A549 (cell line): Measurements from ENCODE around the gene NAV3. TPM values are rescaled to one million over a fixed set of nuclear protein-coding genes. Genes with fewer than 3 reads are reported as not detected.

Experiments
- ATAC-seq, 2 experiments: fragments of 200-7000 bp in 1 of 2; fragments of >200 bp in 1 of 2; cut with Nextera tagmentation in 1 of 2; cut with Tn5 transposase in 1 of 2; 3 replicates each; pipeline versions ENCODE4 v1.8.0 to v1.9.1; 2018 to 2020; ENCODE audit warnings: mild to moderate bottlenecking in 1 of 2, moderate library complexity in 1 of 2
- CTCF ChIA-PET: fragments of 300-600 bp; sonication (Branson Sonifier 250); formaldehyde crosslinking; extraction: SDS; loops from one replicate; lab custom pipeline; 2021; ENCODE audit warnings: antibody characterized with exemption, inconsistent platforms; lab: Yijun Ruan, JAX
- POLR2A ChIA-PET: fragments of 350-600 bp; formaldehyde crosslinking; extraction: SDS; loops from one replicate; lab custom pipeline; 2021; ENCODE audit warnings: antibody characterized with exemption, inconsistent platforms; lab: Yijun Ruan, JAX
- DNase-seq, 2 experiments: peaks; one replicate each; pipeline versions ENCODE4 v3.0.0 to v3.0.0-alpha.2; 2011 to 2016; ENCODE audit warnings: low read depth in 1 of 2, low spot score in 1 of 2
- FAIRE-seq: peaks from 2 replicates; lab custom pipeline; 2011; peaks lifted over from hg19 to GRCh38; lab: Jason Lieb, UNC
- H3K27ac ChIP-seq, 2 experiments: fragments of >200 bp; sonication (Bioruptor Twin); formaldehyde crosslinking; 3 replicates each; pipeline ENCODE4 v1.5.1; 2016 to 2017
- H3K4me1 ChIP-seq: fragments of >200 bp; sonication (Bioruptor Twin); formaldehyde crosslinking; 3 replicates; pipeline ENCODE4 v1.6.1; 2016
- H3K4me2 ChIP-seq: fragments of >200 bp; sonication (Bioruptor Twin); formaldehyde crosslinking; 3 replicates; pipeline ENCODE4 v1.6.1; 2016
- H3K4me3 ChIP-seq: fragments of >200 bp; sonication (Bioruptor Twin); formaldehyde crosslinking; 3 replicates; pipeline ENCODE4 v1.5.1; 2016
- H3K9me3 ChIP-seq: fragments of >200 bp; sonication (Bioruptor Twin); formaldehyde crosslinking; 3 replicates; pipeline ENCODE4 v1.6.1; 2016
- BHLHE40 ChIP-seq: IDR thresholded peaks from 2 replicates; pipeline ENCODE4 v1.6.1; 2012; ENCODE audit warnings: low read depth, low read length, inconsistent platforms
- CBX8 ChIP-seq: fragments of 200-600 bp; sonication (generic); IDR thresholded peaks from 2 replicates; pipeline ENCODE4 v1.6.1; 2016
- CEBPB ChIP-seq, 2 experiments: fragments of >200 bp in 1 of 2; sonication (Bioruptor Twin) in 1 of 2; formaldehyde crosslinking in 1 of 2; IDR thresholded peaks; 2 replicates each; pipeline ENCODE4 v1.6.1; 2012 to 2016
- CHD4 ChIP-seq: fragments of 200-600 bp; sonication (generic); IDR thresholded peaks from 2 replicates; pipeline ENCODE4 v1.6.1; 2016; ENCODE audit warnings: antibody characterized with exemption, mild to moderate bottlenecking, borderline replicate concordance
- EHMT2 ChIP-seq: fragments of 200-600 bp; sonication (generic); IDR thresholded peaks from 2 replicates; pipeline ENCODE4 v1.6.1; 2016; ENCODE audit warnings: antibody characterized with exemption, low read depth, mild to moderate bottlenecking, moderate library complexity
- ELK1 ChIP-seq: fragments of 150-350 bp; IDR thresholded peaks from 2 replicates; pipeline ENCODE4 v1.6.1; 2014; ENCODE audit warnings: low read depth, mild to moderate bottlenecking, low read length
- FOSB ChIP-seq: fragments of 250-450 bp; sonication (Bioruptor Pico); IDR thresholded peaks from 2 replicates; pipeline ENCODE4 v1.5.0; 2020; ENCODE audit warnings: mild to moderate bottlenecking, moderate library complexity
- FOSL2 ChIP-seq, 2 experiments: fragments of 450-650 bp in 1 of 2; fragments of >200 bp in 1 of 2; sonication (Bioruptor Twin) in 1 of 2; formaldehyde crosslinking; IDR thresholded peaks; 2 replicates each; pipeline versions ENCODE4 v1.5.0 to v1.6.1; 2016 to 2020; ENCODE audit warnings: mild to moderate bottlenecking in 1 of 2, moderate library complexity in 1 of 2
- HDAC2 ChIP-seq: fragments of 200-600 bp; sonication (generic); IDR thresholded peaks from 2 replicates; pipeline ENCODE4 v1.6.1; 2016
- HMGXB4 ChIP-seq: fragments of 250-450 bp; sonication (Bioruptor Pico); IDR thresholded peaks from 2 replicates; pipeline ENCODE4 v1.5.0; 2021; ENCODE audit warnings: mild to moderate bottlenecking, moderate library complexity, borderline replicate concordance
- HOXA7 ChIP-seq: fragments of 250-450 bp; sonication (Bioruptor Pico); IDR thresholded peaks from 2 replicates; pipeline ENCODE4 v1.5.0; 2020; ENCODE audit warnings: mild to moderate bottlenecking, moderate library complexity
- HOXB13 ChIP-seq: fragments of 250-450 bp; sonication (Bioruptor Pico); IDR thresholded peaks from 2 replicates; pipeline ENCODE4 v1.5.0; 2020; ENCODE audit warnings: low read depth, mild to moderate bottlenecking, moderate library complexity
- HOXB5 ChIP-seq: fragments of 250-450 bp; sonication (Bioruptor Pico); IDR thresholded peaks from 2 replicates; pipeline ENCODE4 v1.5.0; 2020; ENCODE audit warnings: mild to moderate bottlenecking, moderate library complexity
- JUN ChIP-seq, 2 experiments: fragments of >200 bp; sonication (Bioruptor Twin); formaldehyde crosslinking; IDR thresholded peaks; 2 replicates in 1 of 2; 3 replicates in 1 of 2; pipeline ENCODE4 v1.6.1; 2016 to 2017
- KDM5A ChIP-seq: fragments of 200-600 bp; sonication (generic); IDR thresholded peaks from 2 replicates; pipeline ENCODE4 v1.6.1; 2016; ENCODE audit warnings: antibody characterized with exemption, mild to moderate bottlenecking
- MAFK ChIP-seq: fragments of 450-650 bp; IDR thresholded peaks from 2 replicates; pipeline ENCODE4 v1.6.1; 2014; ENCODE audit not compliant: partially characterized antibody
- MAZ ChIP-seq: fragments of 150-350 bp; IDR thresholded peaks from 2 replicates; pipeline ENCODE4 v1.6.1; 2014; ENCODE audit warnings: antibody characterized with exemption, low read depth, low read length, borderline replicate concordance
- MYC ChIP-seq: IDR thresholded peaks from 2 replicates; pipeline ENCODE4 v1.6.1; 2012; ENCODE audit warnings: mild to moderate bottlenecking, inconsistent platforms, low read length, improper control_type of control experiment, borderline replicate concordance
- NFE2L2 ChIP-seq: fragments of 150-350 bp; conservative IDR thresholded peaks from 2 replicates; pipeline ENCODE4 v1.6.1; 2014; ENCODE audit warnings: low read length
- NPAS2 ChIP-seq: fragments of 250-450 bp; sonication (Bioruptor Pico); IDR thresholded peaks from 2 replicates; pipeline ENCODE4 v1.8.0; 2022; ENCODE audit warnings: mild to moderate bottlenecking, moderate library complexity, borderline replicate concordance
- NR3C1 ChIP-seq: fragments of >200 bp; sonication (Bioruptor Twin); formaldehyde crosslinking; IDR thresholded peaks from 3 replicates; pipeline ENCODE4 v1.6.1; 2017
- PBX3 ChIP-seq: IDR thresholded peaks from 2 replicates; pipeline ENCODE4 v1.6.1; 2012
- PHF8 ChIP-seq: fragments of 200-600 bp; sonication (generic); IDR thresholded peaks from 2 replicates; pipeline ENCODE4 v1.6.1; 2016; ENCODE audit warnings: low read depth, mild to moderate bottlenecking, antibody characterized with exemption, moderate library complexity, borderline replicate concordance
- POLR2A ChIP-seq: IDR thresholded peaks from 2 replicates; pipeline ENCODE4 v1.6.1; 2012; ENCODE audit warnings: mild to moderate bottlenecking, low read length
- RCOR1 ChIP-seq: fragments of 150-350 bp; IDR thresholded peaks from 2 replicates; pipeline ENCODE4 v1.6.1; 2014; ENCODE audit warnings: antibody characterized with exemption, low read length, low read depth
- RFX5 ChIP-seq: fragments of 450-650 bp; IDR thresholded peaks from 2 replicates; pipeline ENCODE4 v1.7.1; 2014; ENCODE audit warnings: antibody characterized with exemption, mild to moderate bottlenecking, moderate library complexity
- SMC3 ChIP-seq: fragments of >200 bp; sonication (Bioruptor Twin); formaldehyde crosslinking; IDR thresholded peaks from 3 replicates; pipeline ENCODE4 v1.6.1; 2018; ENCODE audit warnings: inconsistent platforms
- SREBF2 ChIP-seq: fragments of 450-650 bp; IDR thresholded peaks from 2 replicates; pipeline ENCODE4 v1.6.1; 2014; ENCODE audit warnings: mild to moderate bottlenecking, moderate library complexity
- TFCP2L1 ChIP-seq: fragments of 250-450 bp; sonication (Bioruptor Pico); IDR thresholded peaks from 2 replicates; pipeline ENCODE4 v1.5.0; 2021; ENCODE audit warnings: mild to moderate bottlenecking
- TP53 ChIP-seq: fragments of 250-450 bp; sonication (Bioruptor Pico); IDR thresholded peaks from 2 replicates; pipeline ENCODE4 v1.5.0; 2021; ENCODE audit warnings: mild to moderate bottlenecking, moderate library complexity
- ZFP36 ChIP-seq: fragments of 450-650 bp; IDR thresholded peaks from 2 replicates; pipeline ENCODE4 v1.6.1; 2014; ENCODE audit warnings: borderline replicate concordance; ENCODE audit not compliant: partially characterized antibody
- ZNF302 ChIP-seq: fragments of 250-450 bp; sonication (Bioruptor Pico); IDR thresholded peaks from 2 replicates; pipeline ENCODE4 v1.9.0; 2021; ENCODE audit warnings: inconsistent platforms, mild to moderate bottlenecking, moderate library complexity
- ZSCAN20 ChIP-seq: fragments of 250-450 bp; sonication (Bioruptor Pico); IDR thresholded peaks from 2 replicates; pipeline ENCODE4 v1.8.0; 2022; ENCODE audit warnings: mild to moderate bottlenecking, moderate library complexity
- WGBS: methylation state at CpG from one replicate; pipeline ENCODE4 v1.1.6; 2017; ENCODE audit errors: missing lambda C conversion rate; 5-methylcytosine and 5-hydroxymethylcytosine counted together
- polyA plus RNA-seq, 4 experiments: library from polyadenylated mRNA; depleted of rRNA in 3 of 4; stranded (reverse); fragments of >200 nt; fragmentation: RNase III in 1 of 4; extraction: RNeasy Plus Mini Kit Qiagen cat#74134 plus additional on column Dnase treatment in 1 of 4; gene quantifications; 2 replicates in 3 of 4; 3 replicates in 1 of 4; pipeline ENCODE4 v1.2.3, GENCODE V29; 2011 to 2017

Gene NAV3
- polyA plus RNA-seq, 2 of the 4 experiments (the other 2 are of a cell fraction), result 8.6 to 9.7 TPM

- TF ChIP-seq JUN (IDR thresholded peaks at IDR 0.05) (peak in 1 of 2 experiments; percentile 58; a peak in 2 of 5 replicates), CEBPB (IDR thresholded peaks at IDR 0.05) (no peak), MAFK (peak; percentile 72), BHLHE40 (no peak), RFX5 (no peak), FOSL2 (IDR thresholded peaks at IDR 0.05) (peak; percentile 81), FOSL2 (CRISPR knock-in tag; IDR thresholded peaks at IDR 0.05) (peak; percentile 89), HOXB13 (CRISPR knock-in tag) (no peak), RCOR1 (no peak), ELK1 (no peak), NPAS2 (CRISPR knock-in tag) (no peak), CBX8 (no peak), EHMT2 (no peak), TFCP2L1 (CRISPR knock-in tag) (no peak), SMC3 (no peak), HDAC2 (no peak), HOXA7 (CRISPR knock-in tag) (no peak), NR3C1 (no peak), KDM5A (no peak), TP53 (CRISPR knock-in tag) (no peak), SREBF2 (no peak), FOSB (no peak), HMGXB4 (no peak), CHD4 (no peak), PHF8 (no peak), MAZ (no peak), PBX3 (no peak), MYC (no peak), POLR2A (no peak)
Measured at GRCh38 chr12:77940011-77940423, 109.3 kb downstream of the NAV3 start (continued).

- 2% methylated on average over 2 of the region's 2 CpGs for WGBS
- DNase-seq (peak in 1 of 2 experiments; percentile 41), FAIRE-seq (peak; percentile 96), ATAC-seq (peak; percentile 69 to 77)
- H3K4me2 ChIP-seq, result peak overlapping the region; percentile 95
- H3K27ac ChIP-seq, result peak overlapping the region; percentile 74 to 84
- peaks cover 27% of the 10 kb centered on the region for H3K4me1 ChIP-seq
- H3K9me3 ChIP-seq, result no peaks in the 10 kb centered on the region
- TF ChIP-seq SREBF2 (no peak), PHF8 (no peak), NFE2L2 (no peak), MYC (no peak), HOXB5 (CRISPR knock-in tag) (no peak), ZNF302 (no peak), ZSCAN20 (CRISPR knock-in tag) (no peak), ZFP36 (no peak)
- H3K4me3 ChIP-seq, result peak overlapping the region; percentile 34
- ChIA-PET CTCF (interaction anchor here (1.0 to 1.3 kb wide), 2 partner anchors 14 to 15 kb away, joined by 3 to 8 read pairs; no protein-coding TSS in a partner anchor), POLR2A (no interaction called here)
Measured at GRCh38 chr12:77940567-77940966, 109.9 kb downstream of the NAV3 start.
